Activated CD8-positive, alpha-beta T cell treated with anti-CD3 and anti-CD28 coated beads for 36 hours (primary cell): ENCODE results near the gene SMTNL1. TPM values are rescaled to one million over a fixed set of nuclear protein-coding genes. Genes with fewer than 3 reads are reported as not detected.

Experiments used
- ATAC-seq: fragments of 200-7000 bp; cut with Tn5 transposase; one replicate; pipeline ENCODE4 v1.10.0; 2021; ENCODE audit warnings: mild to moderate bottlenecking, moderate library complexity
- CTCF ChIA-PET: fragments of 350-600 bp; sonication (Branson Sonifier 250); formaldehyde crosslinking; loops from one replicate; lab custom pipeline; 2021; ENCODE audit warnings: antibody characterized with exemption; lab: Charles Lee
- POLR2A ChIA-PET: fragments of 350-600 bp; sonication (Branson Sonifier 250); formaldehyde crosslinking; loops from one replicate; lab custom pipeline; 2021; ENCODE audit warnings: antibody characterized with exemption; lab: Charles Lee
- DNase-seq: peaks from one replicate; pipeline ENCODE4 v3.0.0-alpha.2; 2020
- H3K27ac Mint-ChIP-seq: one replicate; pipeline ENCODE4 v1.8.0; 2021; ENCODE audit warnings: mild to moderate bottlenecking, mixed read lengths
- H3K27me3 Mint-ChIP-seq: one replicate; pipeline ENCODE4 v1.8.0; 2021; ENCODE audit warnings: mixed read lengths
- H3K36me3 Mint-ChIP-seq: one replicate; pipeline ENCODE4 v1.8.0; 2021; ENCODE audit warnings: low read depth, mixed read lengths
- H3K4me1 Mint-ChIP-seq: one replicate; pipeline ENCODE4 v1.8.0; 2021; ENCODE audit warnings: low read depth, mixed read lengths
- H3K4me3 Mint-ChIP-seq: one replicate; pipeline ENCODE4 v1.8.0; 2021; ENCODE audit warnings: mild to moderate bottlenecking, moderate library complexity, mixed read lengths
- H3K9me3 Mint-ChIP-seq: one replicate; pipeline ENCODE4 v1.8.0; 2021; ENCODE audit warnings: mixed read lengths
- CTCF ChIP-seq: fragments of 200-600 bp; IDR thresholded peaks from one replicate; pipeline ENCODE4 v1.8.0; 2022; ENCODE audit warnings: antibody characterized with exemption, mild to moderate bottlenecking
- intact Hi-C: fragments of 100-400 bp; cut with micrococcal nuclease; formaldehyde crosslinking; loops from one replicate; pipeline ENCODE4 v1.10.0; 2022
- total RNA-seq, 2 experiments: library from RNA; stranded (reverse); gene quantifications; one replicate each; pipeline ENCODE4 v1.2.3, GENCODE V29; 2021

The SMTNL1 gene
- total RNA-seq: not detected

DNA sequence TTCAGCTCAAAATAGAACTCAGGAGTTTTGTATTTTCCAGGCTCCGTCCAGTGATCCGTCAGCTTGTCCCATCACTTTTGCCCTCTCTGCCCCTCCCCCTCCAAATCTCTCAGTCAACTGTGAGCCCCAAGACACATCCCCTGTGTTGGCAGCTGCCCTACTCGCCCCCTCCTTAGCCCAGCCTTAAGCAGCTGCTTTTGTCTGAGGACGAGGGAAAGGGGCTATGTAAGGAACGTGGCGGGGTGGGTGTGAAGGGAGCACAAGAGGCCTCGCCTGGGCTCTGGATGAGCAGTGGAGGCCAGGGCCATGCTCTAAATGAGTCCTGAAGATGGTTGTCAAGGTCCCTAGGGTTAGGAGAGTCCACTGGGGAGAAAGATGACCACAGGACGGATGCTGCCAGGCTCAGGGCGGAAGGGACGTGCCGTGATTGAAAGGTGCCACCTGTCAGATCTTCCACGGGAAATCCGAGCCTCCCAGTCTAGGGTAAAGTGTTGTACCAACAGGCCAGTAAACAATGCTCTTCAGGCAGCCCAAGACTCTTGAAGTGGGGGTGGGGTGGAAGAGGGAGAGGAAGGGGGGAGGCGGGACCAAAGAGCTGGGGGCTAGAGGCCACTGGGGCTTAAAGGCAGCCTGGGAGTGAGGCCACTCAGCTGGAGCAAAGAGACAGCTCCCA lies at the start of gene SMTNL1:
SMTNL1 (plus strand) TSS at position 649 of the 673 bp plus-strand sequence. CDS start 5,048 bp downstream, outside the sequence.
- no peak for DNase-seq
- Mint-ChIP-seq H3K27me3 (no peaks in the 10 kb centered on the region), H3K36me3 (peaks cover 2% of the 10 kb centered on the region), H3K27ac (no peak within 1 kb of the TSS), H3K4me1 (peaks cover under 1% of the 10 kb centered on the region), H3K4me3 (no peak within 1 kb of the TSS), H3K9me3 (no peaks in the 10 kb centered on the region)
- ChIA-PET CTCF (interaction anchor here (1.0 to 2.4 kb wide), 6 partner anchors 10 to 105 kb away, joined by 3 to 14 read pairs (median 4); no protein-coding TSS in a partner anchor), POLR2A (interaction anchor here (0.9 kb wide), 1 partner anchor 10 kb away, joined by 3 read pairs; no protein-coding TSS in a partner anchor)
- ATAC-seq: no peak
- no peak for TF ChIP-seq CTCF
- intact Hi-C loops: no loop called here

- POLR2A ChIA-PET: interaction anchor here (0.8 to 1.1 kb wide), 3 partner anchors 8 to 29 kb away, joined by 3 read pairs; no protein-coding TSS in a partner anchor
- H3K4me3 Mint-ChIP-seq: no peak overlapping the region
- H3K9me3 Mint-ChIP-seq: no peaks in the 10 kb centered on the region
- TF ChIP-seq CTCF: no peak
- no peaks in the 10 kb centered on the region for H3K27me3 Mint-ChIP-seq
- intact Hi-C loops: no loop called here
- DNase-seq (no peak), ATAC-seq (no peak)
- CTCF ChIA-PET: interaction anchor here (1.6 to 13.2 kb wide), 2 partner anchors 30 to 40 kb away, joined by 8 to 425 read pairs; partner anchors contain the start of gene TIMM10
- H3K27ac Mint-ChIP-seq: no peak overlapping the region
- peaks cover 6% of the 10 kb centered on the region for H3K4me1 Mint-ChIP-seq
- peaks cover 75% of the 10 kb centered on the region for H3K36me3 Mint-ChIP-seq
Measured at GRCh38 chr11:57487920-57488659, 49.3 kb upstream of the SMTNL1 start.

DNA sequence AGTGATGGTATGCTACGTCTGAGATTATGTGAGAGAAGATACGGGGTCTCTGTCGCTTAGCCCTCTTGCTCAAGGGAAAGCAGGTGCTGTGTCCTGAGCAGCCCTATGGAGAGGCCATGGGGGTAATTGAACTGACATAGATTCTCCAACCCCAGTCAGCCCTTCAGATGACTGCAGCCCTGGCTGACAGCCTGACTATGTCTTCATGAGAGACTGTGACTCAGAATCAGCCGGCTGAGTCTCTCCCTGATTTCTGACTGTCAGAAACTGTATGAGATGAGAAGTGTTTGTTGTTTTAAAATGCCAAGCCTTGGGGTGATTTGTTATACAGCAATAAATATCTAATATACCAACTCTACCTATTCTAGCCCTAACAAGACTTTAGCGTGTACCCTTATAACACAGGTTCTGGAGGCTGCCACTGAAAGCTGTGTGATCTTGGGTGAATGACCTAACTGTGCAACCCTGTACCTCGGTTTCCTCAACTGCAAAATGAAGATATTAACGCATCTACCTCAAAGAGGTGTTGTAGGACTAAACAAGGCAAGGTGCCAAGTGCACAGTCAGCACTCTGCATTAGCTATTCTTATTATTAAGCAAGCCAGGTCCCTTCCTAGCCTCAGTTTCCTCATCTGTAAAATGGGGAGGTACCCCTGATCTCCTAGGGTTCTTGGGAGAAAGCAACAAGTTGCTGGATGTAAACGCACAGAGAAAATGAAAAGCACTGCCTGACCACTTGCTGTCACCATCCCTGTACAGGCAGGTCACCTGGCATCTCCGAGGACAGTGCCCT lies 46.7 kb upstream of the SMTNL1 start:
- no peaks in the 10 kb centered on the region for H3K9me3 Mint-ChIP-seq
- ATAC-seq (no peak), DNase-seq (no peak)
- ChIA-PET POLR2A (interaction anchor here (1.1 to 2.2 kb wide), 4 partner anchors 12 to 25 kb away, joined by 3 to 15 read pairs (median 4); partner anchors contain the start of gene SLC43A1), CTCF (interaction anchor here (0.9 to 13.2 kb wide), 15 partner anchors 10 to 154 kb away, joined by 3 to 425 read pairs (median 32); partner anchors contain the start of genes RTN4RL2, SLC43A1 and TIMM10)
- no peak for TF ChIP-seq CTCF
- intact Hi-C loops: no loop called here
- peaks cover 13% of the 10 kb centered on the region for H3K4me1 Mint-ChIP-seq
- no peak overlapping the region for H3K27ac Mint-ChIP-seq
- no peak overlapping the region for H3K4me3 Mint-ChIP-seq
- H3K27me3 Mint-ChIP-seq: no peaks in the 10 kb centered on the region
- peaks cover 71% of the 10 kb centered on the region for H3K36me3 Mint-ChIP-seq

DNA sequence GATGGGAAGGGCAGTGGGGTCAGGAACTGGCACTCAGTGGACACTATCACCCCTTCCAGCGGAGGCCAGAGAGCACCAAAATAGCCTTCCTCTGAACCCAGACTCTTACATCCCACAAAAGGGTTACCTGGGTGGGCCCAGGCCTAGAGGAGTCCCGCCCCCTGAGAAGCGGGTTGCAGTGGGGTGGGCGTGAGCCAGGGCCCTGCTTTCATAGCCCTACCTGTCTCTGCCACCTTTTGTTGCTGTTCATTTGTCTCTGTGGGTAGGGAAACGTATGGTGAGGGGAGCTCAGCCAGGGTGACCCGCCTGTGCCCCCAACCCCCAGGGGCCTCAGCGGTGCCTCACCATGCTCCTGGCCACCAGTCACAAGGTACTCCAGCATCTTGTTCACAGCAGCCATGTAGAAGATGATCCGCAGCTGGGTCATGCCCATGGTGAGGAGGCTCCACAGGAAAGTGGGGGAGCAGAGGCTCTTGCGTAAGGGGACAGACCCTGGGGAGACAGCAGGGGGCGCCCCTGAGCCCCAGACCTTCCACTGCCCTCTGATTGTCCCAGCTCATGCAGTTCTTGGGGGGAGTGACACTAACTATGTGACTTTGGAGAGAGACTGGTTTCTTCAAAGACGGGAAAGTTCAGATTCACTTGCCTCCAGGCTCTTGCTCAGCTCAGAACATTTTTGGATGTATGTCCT lies 45.9 kb upstream of the SMTNL1 start:
- no peaks in the 10 kb centered on the region for H3K27me3 Mint-ChIP-seq
- ChIA-PET POLR2A (interaction anchor here (0.9 to 2.2 kb wide), 4 partner anchors 14 to 35 kb away, joined by 3 to 15 read pairs (median 4); partner anchors contain the start of gene SLC43A1), CTCF (interaction anchor here (0.7 to 13.2 kb wide), 19 partner anchors 11 to 309 kb away, joined by 3 to 425 read pairs (median 13); partner anchors contain the start of genes RTN4RL2, SLC43A1, SLC43A3 and TIMM10)
- peaks cover 69% of the 10 kb centered on the region for H3K36me3 Mint-ChIP-seq
- H3K4me3 Mint-ChIP-seq: no peak overlapping the region
- no peaks in the 10 kb centered on the region for H3K9me3 Mint-ChIP-seq
- peaks cover 13% of the 10 kb centered on the region for H3K4me1 Mint-ChIP-seq
- TF ChIP-seq CTCF: peak; percentile 85
- peak; percentile 78 for ATAC-seq
- intact Hi-C loops: loop anchor here (2.0 kb wide), 1 partner anchor 35 kb away; no protein-coding TSS in a partner anchor
- H3K27ac Mint-ChIP-seq: no peak overlapping the region
- DNase-seq: peak; percentile 78
